GM21825 (cell line): ENCODE results near the gene PLEKHA5.
"Not testable (repeated sequence)": the region's sequence is repeated elsewhere in the genome, so short reads cannot be mapped to it uniquely, and the experiment has no call there.

Source experiments
- ATAC-seq: cut with Tn5 transposase; IDR thresholded peaks from one replicate; pipeline ENCODE4 v1.9.1; 2021; ENCODE audit warnings: mild to moderate bottlenecking, moderate library complexity; ENCODE audit not compliant: unreplicated experiment

The PLEKHA5 gene

DNA sequence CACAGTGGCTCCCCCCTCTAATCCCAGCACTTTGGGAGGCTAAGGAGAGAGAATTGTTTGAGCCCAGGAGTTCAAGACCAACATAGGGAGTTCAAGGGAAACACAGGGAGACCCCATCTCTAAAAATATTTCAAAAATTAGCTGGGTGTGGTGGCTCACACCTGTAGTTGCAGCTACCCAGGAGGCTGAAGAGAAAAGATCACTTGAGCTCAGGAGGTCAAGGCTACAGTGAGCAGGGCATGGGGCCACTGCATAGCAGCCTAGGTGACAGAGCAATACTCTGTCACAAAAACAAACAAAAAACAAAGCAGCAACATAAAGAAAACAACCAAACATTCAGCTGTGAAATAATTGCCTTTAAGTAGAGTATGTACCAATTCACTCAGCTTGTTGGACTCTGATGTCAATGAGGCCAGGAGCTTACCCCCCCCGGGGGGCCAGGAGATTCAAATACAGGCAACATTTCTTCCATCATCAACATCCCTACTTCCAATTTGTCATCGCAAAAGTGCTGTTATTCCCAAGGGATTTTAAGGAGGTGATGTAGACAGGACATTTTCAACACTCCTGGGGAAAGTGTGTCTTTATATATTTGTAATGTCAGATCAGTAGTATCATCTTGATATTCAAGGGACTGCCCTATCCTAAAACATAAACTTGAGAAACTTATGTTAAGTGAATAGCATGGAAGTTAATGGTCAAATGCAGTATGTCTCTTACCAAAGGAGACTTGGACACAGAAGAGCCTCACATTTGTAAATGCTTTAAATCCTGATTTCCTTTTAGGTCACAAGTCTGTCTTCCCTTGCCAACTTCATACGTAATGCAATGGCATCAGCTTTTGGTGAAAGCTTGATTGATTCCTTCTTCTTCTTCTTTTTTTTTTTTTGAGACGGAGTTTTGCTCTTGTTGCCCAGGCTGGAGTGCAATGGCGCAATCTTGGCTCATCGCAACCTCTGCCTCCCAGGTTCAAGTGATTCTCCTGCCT, 269.1 kb downstream of the PLEKHA5 start:
- no peak for ATAC-seq

DNA sequence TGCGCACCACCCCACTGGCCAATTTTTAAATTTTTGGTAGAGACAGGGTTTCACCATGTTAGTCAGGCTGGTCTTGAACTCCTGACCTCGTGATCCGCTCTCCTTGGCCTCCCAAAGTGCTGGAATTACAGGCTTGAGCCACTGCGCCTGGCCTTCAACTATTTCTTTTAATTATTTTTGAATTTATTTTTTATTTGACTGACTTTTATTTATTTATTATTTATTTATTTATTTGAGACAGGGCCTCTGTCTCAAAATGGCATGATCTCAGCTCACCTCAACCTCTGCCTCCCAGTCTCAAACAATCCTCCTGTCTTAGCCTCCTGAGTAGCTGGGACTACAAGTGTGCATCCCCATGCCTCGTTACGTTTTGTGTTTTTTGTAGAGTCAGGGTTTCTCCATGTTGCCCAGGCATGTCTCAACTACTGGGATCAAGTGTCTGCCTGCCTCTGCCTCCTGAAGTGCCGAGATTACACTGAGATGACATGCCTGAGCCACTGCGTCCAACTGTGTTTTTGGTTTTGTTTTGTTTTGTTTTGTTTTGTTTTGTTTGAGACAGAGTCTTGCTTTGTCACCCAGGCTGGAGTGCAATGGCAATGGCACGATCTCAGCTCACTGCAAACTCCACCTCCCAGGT, 271.2 kb downstream of the PLEKHA5 start:
- not testable (repeated sequence) for ATAC-seq

- ATAC-seq: no peak
These were observed 272.7 kb downstream of the PLEKHA5 start for GRCh38 chr12:19402211-19402610.

DNA sequence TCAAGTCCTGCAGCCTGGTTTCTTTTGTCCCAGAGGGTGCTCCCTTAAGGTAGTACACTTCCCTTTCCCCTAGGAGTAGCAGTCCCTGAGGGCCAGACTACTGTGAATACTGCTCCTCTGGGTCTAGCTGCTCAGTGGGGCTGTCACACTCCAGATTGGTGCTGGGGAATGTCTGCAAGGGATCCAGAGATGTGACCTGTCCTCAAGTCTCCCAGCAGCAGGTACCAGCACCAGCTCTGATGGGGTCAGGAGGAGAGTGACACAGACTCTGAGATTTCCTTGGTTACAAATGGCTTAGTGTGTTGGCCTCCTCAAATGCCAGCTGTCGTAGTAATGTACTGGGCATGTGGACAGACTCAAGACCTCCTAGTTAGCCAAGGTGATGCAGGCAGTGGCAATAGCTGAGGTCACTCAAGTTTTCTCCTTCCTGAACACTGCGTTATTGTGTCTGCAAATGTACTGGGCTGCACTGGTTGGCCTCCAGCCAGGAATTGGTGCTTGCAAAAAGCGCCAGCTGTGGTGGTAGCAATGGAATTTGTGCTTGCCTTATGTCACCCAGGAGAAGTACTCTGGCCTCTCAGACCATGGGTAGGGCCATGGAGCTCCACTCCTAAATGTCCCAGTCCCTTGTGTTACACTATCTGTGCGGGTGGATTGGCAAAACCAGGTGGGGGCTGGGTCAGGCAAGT, 273.4 kb downstream of the PLEKHA5 start:
- ATAC-seq: no peak

DNA sequence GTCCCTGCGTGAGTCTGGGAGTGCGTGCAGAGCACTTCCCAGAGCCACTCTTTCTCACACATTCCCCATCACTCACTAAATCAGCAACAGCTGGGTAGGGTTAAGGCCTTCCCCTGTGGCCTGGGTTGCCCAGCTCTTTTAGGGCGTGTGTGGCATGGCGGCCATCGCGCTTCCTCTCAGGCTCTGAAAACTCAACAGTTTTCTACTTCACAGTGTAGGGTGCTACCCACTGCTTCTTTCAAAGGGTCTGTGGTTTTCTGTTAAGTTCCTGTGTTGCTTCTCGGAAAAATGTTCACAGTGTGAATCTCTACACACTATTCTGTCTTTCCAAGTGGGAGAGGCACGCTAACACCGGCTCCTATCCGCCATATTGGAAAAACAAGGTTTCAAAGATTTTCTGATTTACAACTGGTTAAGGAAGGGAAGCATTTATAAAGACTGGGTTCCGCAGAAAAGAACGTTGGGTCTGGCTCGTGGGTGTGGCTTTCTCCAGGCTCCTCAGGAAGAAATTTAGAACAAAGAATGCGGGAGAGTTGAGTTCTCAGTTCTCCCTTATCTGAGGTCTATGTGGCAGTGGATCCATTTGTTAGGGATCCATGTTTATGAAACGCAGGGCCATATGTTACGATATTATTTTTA, 274.8 kb downstream of the PLEKHA5 start:
- no peak for ATAC-seq

DNA sequence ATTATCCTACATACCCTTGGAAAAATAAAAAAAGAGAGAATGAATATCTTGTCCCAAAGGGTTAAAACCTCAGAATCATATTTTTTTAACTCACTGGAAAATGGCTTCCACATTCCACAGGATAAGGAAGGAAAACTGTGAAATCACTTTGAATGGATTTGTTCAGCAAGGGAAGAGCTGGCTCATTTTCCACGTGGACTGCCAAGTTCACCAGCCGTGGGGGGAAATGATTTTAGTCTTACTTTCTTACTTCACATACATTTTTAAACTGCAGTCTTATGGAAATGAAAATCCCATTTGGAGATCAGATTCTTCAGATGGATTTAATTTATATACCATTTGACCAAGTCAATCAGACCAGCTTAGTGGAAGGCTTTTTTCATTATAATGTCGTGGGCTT, 279.8 kb downstream of the PLEKHA5 start:
- ATAC-seq: no peak

DNA sequence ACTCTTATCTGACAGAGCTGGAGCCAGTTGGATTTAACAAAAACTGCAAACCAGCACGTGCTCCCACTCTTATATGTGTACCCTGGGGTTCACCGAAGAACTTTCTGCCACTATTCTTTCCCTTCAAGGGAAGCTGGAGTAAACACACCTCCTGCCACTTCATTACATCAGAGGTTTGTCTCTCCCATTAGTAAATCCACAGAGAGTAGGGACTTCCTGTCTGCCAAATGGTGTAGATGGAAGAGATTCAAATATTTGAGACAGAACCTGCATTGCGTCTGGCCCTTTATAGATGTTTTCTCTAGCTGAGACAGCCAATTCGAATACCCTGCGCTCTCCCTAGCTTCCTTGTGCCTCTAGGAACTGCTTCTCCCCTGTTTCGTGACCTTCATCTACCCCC, 280.7 kb downstream of the PLEKHA5 start:
- ATAC-seq: no peak

DNA sequence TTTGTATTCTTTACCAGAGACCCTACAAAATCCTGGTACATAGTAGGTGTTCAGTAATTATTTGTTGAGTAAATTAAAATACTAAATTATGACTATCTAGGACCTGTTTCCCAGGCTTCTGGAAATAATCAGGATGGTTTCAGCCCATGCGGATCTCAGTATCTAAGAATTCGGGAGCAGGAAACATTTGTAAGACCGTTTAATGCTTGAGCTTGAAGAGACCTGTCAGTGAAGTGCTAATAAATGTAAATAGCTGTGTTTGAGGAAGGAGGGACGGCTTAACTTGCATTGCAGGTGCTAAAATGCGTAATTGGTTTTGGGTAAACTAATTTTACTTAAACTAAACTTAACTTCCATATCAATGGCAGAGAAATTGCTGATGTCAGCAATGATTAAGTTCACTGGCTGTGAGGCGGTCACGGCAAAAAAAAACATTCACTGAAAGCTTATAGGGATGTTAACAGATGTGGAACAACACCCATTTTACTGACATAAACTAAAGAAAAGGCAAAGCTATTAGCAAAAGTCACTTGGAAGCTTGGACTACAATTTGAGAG, 281.2 kb downstream of the PLEKHA5 start:
- ATAC-seq: no peak

GRCh38 chr12:19411234-19412204, 282.0 kb downstream of the PLEKHA5 start:
- no peak for ATAC-seq

DNA sequence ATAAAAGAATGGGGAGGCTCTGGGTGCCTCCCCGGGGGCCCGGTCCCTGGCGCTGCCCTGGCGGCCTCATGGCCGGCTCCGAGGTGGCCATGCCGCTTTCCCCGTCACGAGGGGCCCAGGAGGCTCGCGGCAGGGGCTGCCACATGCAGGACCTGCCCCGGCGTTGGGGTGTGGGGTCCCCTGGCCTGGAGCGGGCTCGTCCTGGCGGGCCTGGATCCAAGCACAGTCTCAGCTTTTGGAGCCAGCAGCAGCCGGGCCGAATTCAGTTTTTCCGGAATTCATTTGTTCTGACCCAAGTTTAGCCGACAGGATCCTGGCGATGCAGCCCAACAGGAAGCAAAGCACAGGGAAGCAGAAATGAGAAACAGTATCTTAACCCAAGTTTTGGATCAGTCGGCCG, 283.3 kb downstream of the PLEKHA5 start:
- no peak for ATAC-seq

DNA sequence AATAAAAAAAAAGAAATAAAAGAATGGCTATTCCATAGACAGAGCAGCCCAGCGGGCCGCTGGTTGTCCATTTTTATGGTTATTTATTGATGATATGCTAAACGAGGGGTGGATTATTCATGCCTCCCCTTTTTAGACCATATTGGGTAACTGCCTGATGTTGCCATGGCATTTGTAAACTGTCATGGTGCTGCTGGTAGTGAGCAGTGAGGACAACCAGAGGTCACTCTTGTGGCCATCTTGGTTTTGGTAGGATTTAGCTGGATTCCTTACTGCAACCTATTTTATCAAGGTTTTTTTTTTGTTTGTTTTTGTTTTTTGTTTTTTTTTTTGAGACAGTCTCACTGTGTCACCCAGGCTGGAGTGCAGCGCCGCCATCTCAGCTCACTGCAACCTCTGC, 284.0 kb downstream of the PLEKHA5 start:
- ATAC-seq: not testable (repeated sequence)

- ATAC-seq: no peak
These were observed 286.0 kb downstream of the PLEKHA5 start for GRCh38 chr12:19415563-19415962.

DNA sequence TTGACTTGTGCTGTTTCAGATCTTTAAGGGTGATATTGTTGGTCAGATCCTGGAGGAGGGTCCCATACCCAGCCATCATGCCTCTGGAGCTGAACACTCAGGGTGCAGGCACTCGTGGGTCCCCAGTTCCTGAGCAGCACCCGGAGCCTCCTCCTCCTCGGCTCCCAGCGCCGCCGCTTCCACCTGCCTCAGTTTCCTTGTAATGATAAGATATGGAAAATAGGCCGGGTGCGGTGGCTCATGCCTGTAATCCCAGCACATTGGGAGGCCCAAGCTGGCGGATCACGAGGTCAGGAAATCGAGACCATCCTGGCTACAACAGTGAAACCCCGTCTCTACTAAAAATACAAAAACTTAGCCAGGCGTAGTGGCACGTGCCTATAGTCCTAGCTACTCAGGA, 289.6 kb downstream of the PLEKHA5 start:
- no peak for ATAC-seq

- no peak for ATAC-seq
These were observed 292.2 kb downstream of the PLEKHA5 start for GRCh38 chr12:19421503-19422282.

GRCh38 chr12:19423166-19423930, 293.8 kb downstream of the PLEKHA5 start:
- no peak for ATAC-seq
